Gastroesophageal sphincter (tissue), 4 donors: Measurements from ENCODE around the gene SMARCC1. TPM values are rescaled to one million over a fixed set of nuclear protein-coding genes. Genes with fewer than 3 reads are reported as not detected.

Source experiments
- ATAC-seq: fragments of 150-250 bp; one replicate; pipeline ENCODE4 v1.9.1; 2016; ENCODE audit warnings: mild to moderate bottlenecking, moderate library complexity
- H3K27ac ChIP-seq, 4 donors: fragments of 200-600 bp; sonication (generic) in 3 of 4; 1 replicate in 3 of 4; 2 replicates in 1 of 4; pipeline ENCODE4 v1.5.1; 2016 to 2019
- H3K27me3 ChIP-seq: fragments of 200-600 bp; sonication (generic); one replicate; pipeline ENCODE4 v1.5.1; 2019
- H3K36me3 ChIP-seq, 2 donors: fragments of 200-600 bp; sonication (generic); one replicate each; pipeline ENCODE4 v1.5.1; 2019; ENCODE audit warnings: control low read depth in 1 of 2
- H3K4me1 ChIP-seq, 3 donors: fragments of 200-600 bp; sonication (generic); 1 replicate in 2 of 3; 2 replicates in 1 of 3; pipeline ENCODE4 v1.5.1; 2016 to 2019; ENCODE audit warnings: control low read depth in 2 of 3
- H3K4me3 ChIP-seq, 2 donors: fragments of 200-600 bp; sonication (generic); one replicate each; pipeline ENCODE4 v1.5.1; 2019; ENCODE audit warnings: mild to moderate bottlenecking in 1 of 2, moderate library complexity in 1 of 2
- H3K9me3 ChIP-seq, 3 donors: fragments of 200-600 bp; sonication (generic); one replicate each; pipeline ENCODE4 v1.5.1; 2017 to 2019; ENCODE audit warnings: control low read depth in 2 of 3
- EP300 ChIP-seq: sonication (generic); formaldehyde crosslinking; IDR thresholded peaks from one replicate; pipeline ENCODE4 v1.6.1; 2017; ENCODE audit warnings: antibody characterized with exemption, mild to moderate bottlenecking
- POLR2A ChIP-seq, 2 donors: fragments of 450-650 bp; IDR thresholded peaks; one replicate each; pipeline ENCODE4 v1.6.1; 2017; ENCODE audit warnings: antibody characterized with exemption in 2 of 2, mild to moderate bottlenecking in 2 of 2, moderate library complexity in 1 of 2
- POLR2AphosphoS5 ChIP-seq: sonication (generic); formaldehyde crosslinking; IDR thresholded peaks from one replicate; pipeline ENCODE4 v1.6.1; 2017; ENCODE audit warnings: antibody characterized with exemption
- WGBS, 2 donors: methylation state at CpG; one replicate each; pipeline ENCODE4 v1.1.5; 2018; ENCODE audit warnings: low coverage in 1 of 2; 5-methylcytosine and 5-hydroxymethylcytosine counted together
- small RNA-seq, 4 donors: library from RNA; depleted of rRNA; stranded (forward); fragments of <200 nt; gene quantifications; one replicate each; pipeline ENCODE3, GENCODE V24; 2016
- total RNA-seq, 4 donors: library from RNA; depleted of rRNA; stranded (reverse); fragments of >200 nt; gene quantifications; one replicate each; pipeline ENCODE4 v1.1.0, GENCODE V29; 2016
- TF ChIP-seq, protein P1 (sequence below), 4 experiments: fragments of 200-600 bp in 2 of 4; fragments of 450-650 bp in 2 of 4; sonication (generic) in 1 of 4; IDR thresholded peaks; one replicate each; pipeline ENCODE4 v1.5.1; 2017 to 2019; ENCODE audit warnings: antibody characterized with exemption in 4 of 4, mild to moderate bottlenecking in 2 of 4, moderate library complexity in 2 of 4

SMARCC1 gene
- total RNA-seq, 4 donors from 2014 or later, result 38.5 to 68.2 (median 49.1) TPM

GRCh38 chr3:47536221-47536891 is 245.3 kb downstream of the SMARCC1 start:
- Histone ChIP-seq H3K36me3 (no peaks in the 10 kb centered on the region), H3K27me3 (no peaks in the 10 kb centered on the region), H3K27ac (no peak overlapping the region), H3K9me3 (no peaks in the 10 kb centered on the region), H3K4me1 (no peaks in the 10 kb centered on the region), H3K4me3 (no peak overlapping the region)
- WGBS, 2 donors, result 58 to 96% methylated on average over 4 to 5 of the region's 19 CpGs
- TF ChIP-seq, protein P1, sequence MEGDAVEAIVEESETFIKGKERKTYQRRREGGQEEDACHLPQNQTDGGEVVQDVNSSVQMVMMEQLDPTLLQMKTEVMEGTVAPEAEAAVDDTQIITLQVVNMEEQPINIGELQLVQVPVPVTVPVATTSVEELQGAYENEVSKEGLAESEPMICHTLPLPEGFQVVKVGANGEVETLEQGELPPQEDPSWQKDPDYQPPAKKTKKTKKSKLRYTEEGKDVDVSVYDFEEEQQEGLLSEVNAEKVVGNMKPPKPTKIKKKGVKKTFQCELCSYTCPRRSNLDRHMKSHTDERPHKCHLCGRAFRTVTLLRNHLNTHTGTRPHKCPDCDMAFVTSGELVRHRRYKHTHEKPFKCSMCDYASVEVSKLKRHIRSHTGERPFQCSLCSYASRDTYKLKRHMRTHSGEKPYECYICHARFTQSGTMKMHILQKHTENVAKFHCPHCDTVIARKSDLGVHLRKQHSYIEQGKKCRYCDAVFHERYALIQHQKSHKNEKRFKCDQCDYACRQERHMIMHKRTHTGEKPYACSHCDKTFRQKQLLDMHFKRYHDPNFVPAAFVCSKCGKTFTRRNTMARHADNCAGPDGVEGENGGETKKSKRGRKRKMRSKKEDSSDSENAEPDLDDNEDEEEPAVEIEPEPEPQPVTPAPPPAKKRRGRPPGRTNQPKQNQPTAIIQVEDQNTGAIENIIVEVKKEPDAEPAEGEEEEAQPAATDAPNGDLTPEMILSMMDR (IDR thresholded peaks at IDR 0.05), result no peak
- TF ChIP-seq EP300 (no peak), POLR2AphosphoS5 (no peak), POLR2A (IDR thresholded peaks at IDR 0.05) (no peak)
- ATAC-seq, result no peak

Small RNA genes lying within 50 kb of the gene (small RNA-seq; reads per million reads assigned to genes)
- 0 reads per million in 4 donors for gene RF02271
- 0 reads per million in 4 donors for gene RN7SL870P

Other genes with a start within 250 kb of the SMARCC1 start
- 1 to 10 TPM in 1 of 4 donors, under 1 TPM in 2, not detected in 1; 0.27 to 1.0 (median 0.30) TPM for gene CSPG5, start 203.0 kb downstream of the SMARCC1 start, total RNA-seq
- 10 to 100 TPM; 63.7 to 89.5 (median 65.4) TPM for gene DHX30, start 21.2 kb upstream of the SMARCC1 start, total RNA-seq
- gene MAP4, start 234.5 kb upstream of the SMARCC1 start, total RNA-seq, result 100 to 1,000 TPM; 214 to 351 (median 231) TPM